H9 (cell line): Measurements from ENCODE around the gene SNRNP70. TPM values are rescaled to one million over a fixed set of nuclear protein-coding genes. Genes with fewer than 3 reads are reported as not detected.
A peak's percentile ranks its signal among the peaks of the same experiment; 100 is the strongest.

ENCODE experiments used
- DNase-seq: peaks from one replicate; pipeline ENCODE4 v3.0.0-alpha.2; 2017
- H2AFZ ChIP-seq: one replicate; pipeline ENCODE4 v1.6.1; 2013; ENCODE audit warnings: mild to moderate bottlenecking, low read length, control low read depth, moderate library complexity
- H2AK5ac ChIP-seq: 2 replicates; pipeline ENCODE4 v1.6.1; 2013; ENCODE audit warnings: low read length, control low read depth, mixed read lengths; ENCODE audit not compliant: insufficient read length
- H2BK120ac ChIP-seq: one replicate; pipeline ENCODE4 v1.6.1; 2013; ENCODE audit warnings: low read depth, mild to moderate bottlenecking, low read length, control low read depth, inconsistent platforms; ENCODE audit not compliant: poor library complexity, severe bottlenecking
- H2BK12ac ChIP-seq: 2 replicates; pipeline ENCODE4 v1.6.1; 2013; ENCODE audit warnings: low read length, control low read depth, mixed read lengths, low read depth; ENCODE audit not compliant: insufficient read length
- H2BK15ac ChIP-seq: 2 replicates; pipeline ENCODE4 v1.6.1; 2013; ENCODE audit warnings: low read depth, low read length, control low read depth
- H2BK20ac ChIP-seq: one replicate; pipeline ENCODE4 v1.6.1; 2013; ENCODE audit warnings: low read depth, mild to moderate bottlenecking, low read length, control low read depth, inconsistent platforms; ENCODE audit not compliant: poor library complexity, severe bottlenecking
- H2BK5ac ChIP-seq: 2 replicates; pipeline ENCODE4 v1.6.1; 2013; ENCODE audit warnings: low read length, control low read depth, mixed read lengths; ENCODE audit not compliant: insufficient read length
- H3K14ac ChIP-seq: 2 replicates; pipeline ENCODE4 v1.6.1; 2013; ENCODE audit warnings: low read length, control low read depth; ENCODE audit not compliant: insufficient read depth
- H3K18ac ChIP-seq: 2 replicates; pipeline ENCODE4 v1.6.1; 2013; ENCODE audit warnings: low read depth, mild to moderate bottlenecking, mixed read lengths, low read length, control low read depth; ENCODE audit not compliant: insufficient read length
- H3K23ac ChIP-seq: 2 replicates; pipeline ENCODE4 v1.6.1; 2013; ENCODE audit warnings: low read length, control low read depth, mixed read lengths, low read depth; ENCODE audit not compliant: insufficient read length
- H3K23me2 ChIP-seq: 2 replicates; pipeline ENCODE4 v1.6.1; 2013; ENCODE audit warnings: low read depth, mild to moderate bottlenecking, mixed read lengths, low read length, control low read depth; ENCODE audit not compliant: insufficient read length, poor library complexity, severe bottlenecking
- H3K27ac ChIP-seq: 2 replicates; pipeline ENCODE4 v1.5.1; 2013; ENCODE audit warnings: low read length, control low read depth, mixed read lengths, low read depth; ENCODE audit not compliant: insufficient read length
- H3K27me3 ChIP-seq: 2 replicates; pipeline ENCODE4 v1.6.1; 2013; ENCODE audit warnings: low read length, control low read depth, inconsistent platforms; ENCODE audit not compliant: insufficient read depth
- H3K4ac ChIP-seq: 2 replicates; pipeline ENCODE4 v1.6.1; 2013; ENCODE audit warnings: low read depth, mild to moderate bottlenecking, control low read depth, inconsistent platforms, low read length, moderate library complexity
- H3K4me1 ChIP-seq: 2 replicates; pipeline ENCODE4 v1.6.1; 2013; ENCODE audit warnings: low read length, control low read depth, inconsistent platforms; ENCODE audit not compliant: insufficient read depth
- H3K4me2 ChIP-seq: 2 replicates; pipeline ENCODE4 v1.6.1; 2013; ENCODE audit warnings: low read length, control low read depth, mixed read lengths; ENCODE audit not compliant: insufficient read length, insufficient read depth
- H3K56ac ChIP-seq: 2 replicates; pipeline ENCODE4 v1.6.1; 2013; ENCODE audit warnings: low read depth, mild to moderate bottlenecking, mixed read lengths, low read length, control low read depth; ENCODE audit not compliant: insufficient read length
- H3K79me1 ChIP-seq: 2 replicates; pipeline ENCODE4 v1.6.1; 2013; ENCODE audit warnings: low read depth, mild to moderate bottlenecking, moderate library complexity, low read length, control low read depth, inconsistent platforms; ENCODE audit not compliant: insufficient read depth, poor library complexity, severe bottlenecking
- H3K79me2 ChIP-seq: 2 replicates; pipeline ENCODE4 v1.6.1; 2013; ENCODE audit warnings: low read length, control low read depth, inconsistent platforms; ENCODE audit not compliant: insufficient read depth
- H3K9ac ChIP-seq: 2 replicates; pipeline ENCODE4 v1.6.1; 2013; ENCODE audit warnings: low read length, control low read depth, mixed read lengths; ENCODE audit not compliant: insufficient read length; ENCODE audit errors: extremely low read depth
- H3K9me3 ChIP-seq: one replicate; pipeline ENCODE4 v1.6.1; 2013; ENCODE audit warnings: low read depth, low read length, inconsistent platforms; ENCODE audit not compliant: control insufficient read depth
- H3T11ph ChIP-seq: one replicate; pipeline ENCODE4 v1.6.1; 2013; ENCODE audit warnings: mild to moderate bottlenecking, low read length, control low read depth, inconsistent platforms
- H4K20me1 ChIP-seq: one replicate; pipeline ENCODE4 v1.6.1; 2013; ENCODE audit not compliant: control insufficient read depth, insufficient read length, insufficient read depth
- H4K5ac ChIP-seq: 2 replicates; pipeline ENCODE4 v1.6.1; 2013; ENCODE audit warnings: low read depth, mild to moderate bottlenecking, mixed read lengths, low read length, control low read depth; ENCODE audit not compliant: insufficient read length
- H4K8ac ChIP-seq: replicated peaks from 2 replicates; pipeline ENCODE4 v1.6.1; 2013; ENCODE audit warnings: low read length, control low read depth, mixed read lengths, low read depth; ENCODE audit not compliant: insufficient read length
- H4K91ac ChIP-seq: 2 replicates; pipeline ENCODE4 v1.6.1; 2013; ENCODE audit warnings: low read depth, mild to moderate bottlenecking, moderate library complexity, mixed read lengths, low read length, control low read depth; ENCODE audit not compliant: insufficient read length
- H3K27ac Mint-ChIP-seq, 3 experiments: 2 replicates in 2 of 3; 3 replicates in 1 of 3; pipeline ENCODE4 v1.8.0; 2020 to 2021; ENCODE audit warnings: mixed read lengths in 3 of 3, mild to moderate bottlenecking in 1 of 3, moderate library complexity in 1 of 3
- H3K27me3 Mint-ChIP-seq: 2 replicates; pipeline ENCODE4 v1.8.0; 2021; ENCODE audit warnings: low read depth, mild to moderate bottlenecking, moderate library complexity, mixed read lengths
- H3K36me3 Mint-ChIP-seq, 3 experiments: 2 replicates in 2 of 3; 3 replicates in 1 of 3; pipeline ENCODE4 v1.8.0; 2020 to 2021; ENCODE audit warnings: low read depth in 3 of 3, mixed read lengths in 3 of 3; ENCODE audit not compliant: insufficient read depth in 1 of 3
- H3K4me1 Mint-ChIP-seq, 2 experiments: 2 replicates each; pipeline ENCODE4 v1.8.0; 2020; ENCODE audit warnings: mixed read lengths in 2 of 2
- H3K4me3 Mint-ChIP-seq, 2 experiments: 2 replicates in 1 of 2; 3 replicates in 1 of 2; pipeline ENCODE4 v1.8.0; 2020 to 2021; ENCODE audit warnings: mild to moderate bottlenecking in 2 of 2, mixed read lengths in 2 of 2, moderate library complexity in 1 of 2
- H3K9me3 Mint-ChIP-seq, 2 experiments: 2 replicates in 1 of 2; 3 replicates in 1 of 2; pipeline ENCODE4 v1.8.0; 2020; ENCODE audit warnings: mild to moderate bottlenecking in 2 of 2, mixed read lengths in 2 of 2, moderate library complexity in 1 of 2
- CTCF ChIP-seq: fragments of 200-600 bp; sonication (generic); conservative IDR thresholded peaks from 3 replicates; pipeline ENCODE4 v1.8.0; 2021; ENCODE audit warnings: antibody characterized with exemption, mild to moderate bottlenecking
- WGBS: extraction: QIAGEN DNeasy Blood & Tissue Kit; methylation state at CpG from one replicate; pipeline ENCODE4 v1.1.7; 2013; ENCODE audit warnings: missing lambda C conversion rate, low lambda C conversion rate, mixed read lengths; ENCODE audit not compliant: insufficient read length; ENCODE audit errors: extremely low coverage; 5-methylcytosine and 5-hydroxymethylcytosine counted together
- total RNA-seq: library from RNA; stranded (reverse); gene quantifications from 2 replicates; pipeline ENCODE4 v1.2.1, GENCODE V29; 2021

SNRNP70 gene
- total RNA-seq, 1 experiment from 2014 or later, result 295 TPM

GRCh38 chr19:49058562-49058961 lies 26.7 kb upstream of the SNRNP70 start:
- Histone ChIP-seq H3K79me2 (no peaks in the 10 kb centered on the region), H3T11ph (no peak overlapping the region), H2AFZ (no peak overlapping the region), H3K23ac (no peak overlapping the region), H3K79me1 (no peaks in the 10 kb centered on the region), H3K27me3 (peaks cover 15% of the 10 kb centered on the region; the same call in 1 of the 2 replicates), H3K9ac (no peak overlapping the region), H3K18ac (no peak overlapping the region), H3K4me1 (no peaks in the 10 kb centered on the region), H3K56ac (no peak overlapping the region), H4K20me1 (no peaks in the 10 kb centered on the region), H2BK120ac (no peak overlapping the region), H2AK5ac (no peak overlapping the region), H2BK5ac (no peak overlapping the region), H3K9me3 (no peaks in the 10 kb centered on the region), H3K14ac (no peak overlapping the region), H3K23me2 (peaks cover 10% of the 10 kb centered on the region), H4K5ac (no peak overlapping the region), H4K91ac (no peak overlapping the region), H3K4me2 (no peak overlapping the region), H2BK12ac (no peak overlapping the region), H2BK15ac (no peak overlapping the region), H3K27ac (no peak overlapping the region), H4K8ac (no peak overlapping the region), H3K4ac (no peak overlapping the region), H2BK20ac (no peak overlapping the region)
- H3K36me3 Mint-ChIP-seq, result no peaks in the 10 kb centered on the region; a peak in 1 of 7 replicates
- peaks cover 0 to 2% of the 10 kb centered on the region in 2 experiments; a peak in 1 of 5 replicates for H3K9me3 Mint-ChIP-seq
- DNase-seq, result peak; percentile 62
- no CpG with 5 or more reads among the region's 10 CpGs for WGBS
- H3K4me3 Mint-ChIP-seq, result no peak overlapping the region
- peaks cover 22 to 31% of the 10 kb centered on the region in 2 experiments for H3K4me1 Mint-ChIP-seq
- TF ChIP-seq CTCF, result no peak
- peaks cover 83% of the 10 kb centered on the region for H3K27me3 Mint-ChIP-seq
- H3K27ac Mint-ChIP-seq, result no peak overlapping the region
